Urothelium cell line (cell line): ENCODE measurements around the gene NPIPB4.
"Not testable (repeated sequence)": the region's sequence is repeated elsewhere in the genome, so short reads cannot be mapped to it uniquely, and the experiment has no call there.

Source experiments
- DNase-seq: peaks from one replicate; pipeline ENCODE4 v3.0.0; 2011; ENCODE audit warnings: low spot score, mixed read lengths
- FAIRE-seq: peaks from 2 replicates; lab custom pipeline; 2011; peaks lifted over from hg19 to GRCh38; lab: Jason Lieb, UNC

NPIPB4 gene

DNA sequence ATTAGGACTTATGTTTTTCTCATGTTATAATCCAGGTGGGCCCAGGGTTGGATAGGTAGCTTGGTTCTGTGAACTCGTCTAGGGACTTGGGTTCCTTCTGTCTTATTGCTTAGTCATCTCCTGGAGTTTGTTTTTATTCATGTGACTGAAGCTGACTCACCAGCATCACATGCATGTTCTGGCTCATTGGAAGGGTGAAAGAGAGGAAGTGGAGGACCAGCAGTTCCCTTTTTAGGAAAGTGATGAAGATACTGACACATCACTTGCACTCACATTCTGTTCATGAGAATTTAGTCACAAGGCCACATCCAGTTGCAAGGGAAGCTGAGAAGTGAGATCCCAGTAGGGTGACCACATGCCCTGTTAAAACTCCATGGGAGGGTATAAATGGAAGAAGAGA, 67.0 kb downstream of the NPIPB4 start:
- FAIRE-seq, result not testable (repeated sequence)

More for the DNA sequence above, 67.0 kb downstream of the NPIPB4 start:
- DNase-seq, result not testable (repeated sequence)
